NCI-H187 (cell line): ENCODE results near the gene CDK15.

Experiments
- DNase-seq, 2 experiments: peaks; one replicate each; lab custom pipeline; 2025; lab: John Stamatoyannopoulos, UW

Gene CDK15

DNA sequence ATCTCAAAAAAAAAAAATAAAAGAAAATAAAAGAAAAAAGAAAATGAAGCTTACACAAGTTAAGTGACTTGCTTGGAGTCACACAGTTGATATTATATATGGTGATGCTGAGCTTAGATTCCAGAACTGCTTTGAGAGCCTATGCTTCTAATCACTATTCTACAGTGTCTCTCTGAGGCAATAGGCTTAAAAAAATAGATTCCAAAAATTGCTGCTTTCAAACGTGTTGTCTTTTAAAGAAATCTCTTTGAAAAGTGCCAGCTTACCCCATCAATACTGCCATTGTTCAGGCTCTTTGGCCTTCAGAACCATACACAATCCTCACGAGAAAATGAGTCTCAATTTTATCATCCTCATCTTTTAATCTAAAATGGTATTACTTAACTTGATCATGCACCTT lies 102.6 kb downstream of the CDK15 start:
- no peak for DNase-seq

DNA sequence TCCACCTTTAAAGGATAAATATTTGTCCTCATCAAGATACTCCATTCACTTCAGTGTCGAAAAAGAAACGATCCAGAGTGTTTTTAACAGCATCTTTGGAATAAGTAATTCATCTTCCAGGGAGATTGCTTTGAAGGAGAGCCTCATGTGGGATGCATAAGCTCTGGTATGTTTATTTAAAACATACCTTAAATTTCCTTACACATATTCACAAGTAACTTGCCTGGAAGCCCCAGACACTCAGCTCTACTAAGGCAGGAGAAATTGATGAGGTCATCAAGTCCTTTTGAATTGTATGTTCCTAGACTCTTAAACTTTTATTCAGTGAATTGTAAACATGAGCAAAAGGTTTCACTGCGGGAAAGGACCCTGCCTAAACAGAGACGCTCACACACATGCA lies 103.0 kb downstream of the CDK15 start:
- DNase-seq: no peak

DNA sequence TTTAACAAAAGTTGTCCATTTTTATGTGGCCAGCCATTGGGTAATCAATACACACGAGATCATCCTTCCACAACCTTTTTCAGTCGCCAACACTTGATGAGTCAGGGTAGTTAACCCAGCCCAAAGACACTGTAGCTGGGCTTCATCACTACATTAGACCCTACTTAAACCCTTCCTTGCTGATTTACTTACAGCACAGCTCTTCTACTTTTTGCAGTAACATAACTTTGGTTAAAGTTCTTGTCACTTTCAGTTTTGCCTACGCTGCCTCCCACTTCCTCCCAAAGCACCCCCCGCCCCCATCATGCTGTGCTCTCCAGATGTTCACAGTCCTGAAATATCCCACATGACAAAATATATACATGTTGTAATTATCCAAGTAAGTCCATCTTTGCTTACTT lies 103.6 kb downstream of the CDK15 start:
- DNase-seq: no peak

DNA sequence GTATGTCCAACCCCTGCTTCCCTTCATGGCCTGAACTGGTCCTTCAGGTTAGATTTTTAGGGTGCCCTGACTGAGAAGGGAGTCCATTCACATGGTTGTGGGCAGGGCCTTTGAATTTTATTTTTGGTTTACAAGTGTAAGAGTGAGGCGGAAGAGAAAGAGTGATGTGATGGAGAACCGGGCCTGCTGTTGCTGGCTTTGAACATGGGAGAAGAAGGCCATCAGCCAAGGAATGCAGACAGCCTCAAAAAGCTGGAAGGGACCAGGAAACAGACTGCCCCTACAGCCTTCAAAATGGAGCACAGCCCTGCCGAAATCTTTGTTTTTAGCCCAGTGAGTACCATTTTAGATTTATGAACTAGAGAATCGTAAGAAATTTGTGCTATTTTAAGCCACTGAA lies 105.0 kb downstream of the CDK15 start:
- no peak for DNase-seq

DNA sequence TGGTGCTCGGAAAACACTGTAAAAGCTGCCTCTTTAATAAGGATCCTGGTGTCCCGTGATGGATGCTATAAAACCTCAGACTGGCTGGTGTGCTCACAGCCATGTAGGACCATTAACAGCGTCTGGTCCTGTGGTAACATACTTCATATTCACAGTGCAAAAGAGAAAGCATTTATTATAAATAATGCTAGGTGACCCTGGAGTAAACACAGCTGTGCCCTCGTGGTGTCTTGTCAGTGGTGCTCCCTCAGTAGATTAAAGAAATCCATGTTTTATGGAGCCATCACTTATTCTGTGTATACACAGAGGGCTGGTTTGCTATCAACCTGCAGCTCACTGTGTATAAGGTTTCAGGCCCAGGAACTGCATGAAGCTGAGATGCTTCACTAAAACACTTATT lies 106.9 kb downstream of the CDK15 start:
- no peak for DNase-seq

DNA sequence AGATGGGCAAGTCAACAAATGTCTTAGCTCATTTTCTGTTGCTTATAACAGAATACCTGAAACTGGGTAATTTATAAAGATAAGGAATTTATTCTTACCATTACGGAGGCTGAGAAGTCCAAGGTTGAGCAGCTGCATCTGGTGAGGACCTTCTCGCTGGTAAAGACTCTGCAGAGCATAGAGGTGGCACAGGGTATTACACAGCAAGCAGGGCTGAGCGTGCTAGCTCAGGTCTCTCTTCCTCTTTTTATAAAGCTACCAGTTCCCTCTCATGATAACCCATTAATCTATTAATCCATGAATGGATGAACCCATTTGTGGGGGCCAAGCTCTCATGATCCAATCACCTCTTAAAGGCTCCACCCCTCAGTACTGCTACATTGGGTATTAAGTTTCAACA lies 109.1 kb downstream of the CDK15 start:
- DNase-seq: no peak

DNA sequence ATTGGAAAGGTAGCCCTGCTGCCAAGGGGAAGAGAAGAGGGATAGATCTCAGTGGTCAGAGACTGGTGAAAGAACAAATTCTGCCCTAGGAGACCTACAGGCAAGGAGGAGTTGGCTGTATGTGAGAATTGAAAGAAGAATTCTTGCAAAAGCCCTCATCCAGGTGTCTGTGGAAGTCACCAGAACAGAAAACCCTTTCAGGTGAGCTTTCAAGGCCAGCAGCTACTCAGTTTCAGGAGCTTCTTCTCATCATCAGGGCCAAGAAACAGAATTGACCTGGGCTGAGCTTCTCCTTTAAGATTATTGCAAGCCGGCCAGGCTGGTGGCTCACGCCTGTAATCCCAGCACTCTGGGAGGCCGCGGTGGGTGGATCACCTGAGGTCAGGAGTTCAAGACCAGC lies 110.2 kb downstream of the CDK15 start:
- no peak for DNase-seq

DNA sequence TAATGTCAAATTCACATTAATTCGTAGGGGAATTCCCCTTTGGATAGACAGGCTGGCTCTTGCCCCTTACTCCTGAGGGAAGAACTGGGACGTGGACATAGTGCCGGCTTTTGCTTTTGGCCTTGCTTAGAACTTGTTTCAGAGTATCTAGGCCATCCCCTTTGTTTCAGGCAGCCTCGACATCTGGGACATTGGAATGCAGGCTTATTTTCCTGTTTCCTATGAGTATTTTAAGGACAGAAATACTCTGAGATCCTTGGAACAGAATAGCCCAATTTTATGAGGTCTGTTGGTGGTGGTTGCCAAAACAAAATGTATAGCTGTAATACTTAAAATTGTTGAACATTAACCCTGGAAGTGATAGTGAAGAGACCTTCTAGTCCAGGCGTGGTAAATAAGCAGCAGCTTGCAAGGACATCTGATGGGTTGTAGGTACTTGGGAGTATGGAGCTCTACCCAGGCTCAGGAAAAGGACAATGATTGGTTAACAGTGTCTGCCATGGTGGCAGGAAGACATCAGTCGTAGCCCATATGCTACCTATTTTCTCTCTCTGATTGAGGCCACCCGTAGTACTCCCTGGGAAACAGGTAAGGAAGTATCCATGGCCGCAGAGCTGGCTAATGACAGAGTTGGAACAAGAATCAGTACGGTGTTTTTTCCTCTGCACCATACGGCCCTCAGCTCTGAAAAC lies 112.4 kb downstream of the CDK15 start:
- no peak for DNase-seq

DNA sequence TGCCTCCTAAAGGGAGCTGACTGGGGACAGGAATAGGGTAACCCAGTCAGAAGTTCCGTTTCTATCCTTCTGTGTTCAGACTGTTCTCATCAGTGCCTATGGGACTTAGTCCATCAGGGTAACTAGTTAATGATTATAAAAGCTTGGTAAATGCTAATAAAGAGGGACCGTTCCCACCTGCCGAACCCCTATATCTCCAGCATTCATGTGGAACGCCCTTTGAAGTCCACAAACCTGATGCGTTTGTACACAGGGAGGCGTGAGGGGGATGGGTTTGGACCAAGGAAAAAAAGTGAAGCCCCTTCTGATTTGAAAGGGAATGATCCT lies 112.9 kb downstream of the CDK15 start:
- no peak for DNase-seq

DNA sequence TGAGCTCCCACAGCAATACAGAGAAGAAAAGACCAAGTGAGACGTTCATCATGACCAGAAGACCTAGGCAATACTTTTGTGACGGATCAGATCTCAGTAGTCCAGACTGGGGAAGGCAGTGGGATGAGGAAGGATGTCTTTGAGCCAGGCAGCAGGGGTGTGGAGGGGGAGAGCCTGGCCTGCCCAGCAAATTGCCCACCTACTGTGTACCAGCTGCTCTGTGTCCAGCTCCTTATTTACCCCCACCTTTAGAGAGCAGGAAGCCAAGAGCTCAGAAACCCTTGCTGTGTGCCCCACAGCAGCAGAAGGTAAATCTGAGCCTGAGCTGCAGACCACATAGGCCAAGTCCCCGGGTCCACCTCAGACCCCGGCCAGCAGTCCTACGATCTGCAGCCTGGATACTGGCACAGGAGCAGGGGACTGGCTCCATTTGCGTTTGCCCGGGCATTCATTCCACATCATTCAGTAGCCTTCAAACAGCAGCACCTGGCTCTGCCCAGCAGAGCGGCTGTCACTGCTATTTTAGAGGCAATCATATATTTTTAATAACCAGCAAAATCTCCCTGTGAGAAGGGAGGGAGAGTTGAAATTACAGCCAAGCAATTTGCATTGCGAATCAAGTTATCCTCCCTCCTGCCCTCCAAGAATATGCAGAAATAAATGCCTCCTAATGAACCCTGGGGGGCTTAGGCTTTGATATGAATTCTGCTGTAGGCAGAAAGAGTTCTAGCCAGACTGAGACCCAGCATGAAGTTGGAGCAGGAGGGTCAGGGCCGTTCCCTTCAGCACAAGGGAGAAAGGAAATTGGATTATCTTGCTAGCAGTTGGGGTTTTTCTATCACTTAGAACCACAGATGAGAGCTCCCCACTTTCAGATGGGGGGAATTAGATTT lies 117.3 kb downstream of the CDK15 start:
- DNase-seq: no peak

DNA sequence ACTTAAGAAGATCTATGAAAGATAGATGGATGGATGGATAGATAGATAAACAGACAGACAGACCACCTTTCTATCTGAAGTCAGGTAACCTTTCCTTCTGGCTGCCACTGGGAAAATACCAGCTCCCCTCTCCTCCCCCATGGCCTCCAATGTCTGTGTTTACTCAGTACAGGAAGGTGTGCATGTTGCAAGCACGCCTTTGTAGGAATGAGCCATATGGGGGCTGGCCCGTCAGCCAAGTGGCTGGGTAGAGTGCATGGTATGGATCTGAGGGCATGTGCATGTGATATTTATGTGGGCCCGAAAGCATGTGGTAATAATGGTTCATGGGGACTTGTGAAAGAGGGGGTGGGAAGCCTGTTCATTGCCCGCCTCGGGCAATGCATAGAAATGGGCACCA lies 118.1 kb downstream of the CDK15 start:
- DNase-seq: no peak

DNA sequence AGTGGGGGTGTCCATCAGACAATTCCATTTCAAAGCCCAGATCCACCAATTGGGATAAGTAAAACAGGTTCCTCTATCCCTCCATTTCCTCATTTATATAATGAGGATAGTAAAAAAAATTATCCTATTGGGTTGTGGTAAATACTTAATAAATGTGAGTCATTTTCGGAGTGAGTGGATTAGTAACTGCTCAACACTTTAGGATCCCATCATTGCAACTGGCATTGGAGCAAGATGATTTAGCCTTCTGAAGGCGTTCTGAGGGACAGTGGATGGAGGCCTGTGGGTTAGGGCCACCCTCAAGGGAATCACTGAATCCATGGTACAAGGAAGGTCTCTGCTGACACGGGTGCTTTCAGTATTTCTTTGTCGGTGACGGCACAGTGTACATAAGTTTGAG lies 118.7 kb downstream of the CDK15 start:
- DNase-seq: no peak

DNA sequence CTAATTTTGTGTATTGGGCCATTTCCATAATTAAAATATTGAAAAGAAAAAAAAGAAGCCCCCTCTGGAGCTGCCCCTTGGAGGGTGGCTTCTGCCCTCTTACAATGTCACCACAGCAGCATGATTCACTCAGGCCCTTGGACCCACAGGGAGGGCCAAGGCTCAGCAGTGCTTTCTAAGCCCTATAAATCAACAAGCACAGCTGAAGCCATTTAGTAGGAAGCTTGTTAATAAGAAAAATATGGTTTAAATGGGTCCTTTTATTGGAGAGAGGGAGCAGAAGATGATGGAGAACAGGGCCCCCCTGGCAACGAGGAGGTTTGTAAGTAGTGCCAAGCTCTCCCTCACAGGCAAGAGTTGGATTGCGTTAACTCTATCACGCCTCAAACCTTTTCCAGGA lies 119.7 kb downstream of the CDK15 start:
- DNase-seq: no peak

DNA sequence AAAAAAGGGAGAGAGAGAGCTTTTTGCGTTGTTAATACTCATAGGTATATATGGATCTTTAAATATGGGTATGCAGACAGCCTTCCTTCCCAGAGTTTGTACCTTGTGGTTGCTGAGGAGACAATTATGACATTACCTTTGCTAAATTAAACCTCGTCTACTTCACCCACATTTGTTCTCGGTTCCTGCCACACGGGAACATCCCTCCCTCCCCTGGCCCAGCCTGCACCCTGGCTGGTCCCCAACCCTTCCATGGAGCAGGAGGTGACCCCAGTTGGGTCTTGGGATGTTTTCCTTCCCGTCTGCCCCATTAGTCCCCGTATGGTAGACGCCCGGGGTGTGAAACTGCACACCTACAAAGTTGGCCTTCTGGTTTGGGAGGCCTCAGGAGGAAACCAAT lies 122.0 kb downstream of the CDK15 start:
- no peak for DNase-seq

DNA sequence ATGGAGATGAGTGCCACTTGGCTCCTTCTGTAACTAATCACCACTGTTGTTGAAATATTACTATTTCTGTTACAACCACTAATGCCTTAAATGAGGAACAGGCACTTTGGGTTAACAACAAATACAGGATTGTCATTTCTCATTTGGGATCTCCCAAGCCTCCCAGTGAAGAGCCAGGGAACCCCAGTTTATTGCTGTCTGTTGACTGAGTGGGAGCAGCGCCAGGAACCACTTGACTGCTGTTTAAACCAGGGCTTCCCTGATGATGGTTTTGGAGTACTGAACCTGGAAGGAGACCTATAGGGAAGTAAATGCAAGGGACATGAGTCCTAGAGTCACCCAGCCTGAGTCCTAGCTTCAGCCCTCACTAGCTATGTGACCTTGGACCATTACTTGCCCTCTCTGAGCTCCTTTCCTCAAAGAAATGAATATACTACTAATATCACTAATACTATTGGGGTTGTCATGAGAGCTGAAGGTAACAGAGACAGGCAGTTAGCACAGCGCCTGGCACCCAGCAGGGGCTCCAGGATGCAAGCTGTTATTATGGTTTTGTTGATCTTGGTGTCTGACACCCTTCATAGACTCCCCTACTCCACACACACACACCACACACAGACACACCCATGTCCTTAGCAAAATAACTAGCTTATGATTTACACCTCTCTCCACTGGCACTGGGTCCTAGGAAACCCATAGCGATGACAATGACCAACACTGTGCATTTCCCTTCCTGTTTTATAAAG lies 123.1 kb downstream of the CDK15 start:
- DNase-seq: peak in 1 of 2 experiments; percentile 19

DNA sequence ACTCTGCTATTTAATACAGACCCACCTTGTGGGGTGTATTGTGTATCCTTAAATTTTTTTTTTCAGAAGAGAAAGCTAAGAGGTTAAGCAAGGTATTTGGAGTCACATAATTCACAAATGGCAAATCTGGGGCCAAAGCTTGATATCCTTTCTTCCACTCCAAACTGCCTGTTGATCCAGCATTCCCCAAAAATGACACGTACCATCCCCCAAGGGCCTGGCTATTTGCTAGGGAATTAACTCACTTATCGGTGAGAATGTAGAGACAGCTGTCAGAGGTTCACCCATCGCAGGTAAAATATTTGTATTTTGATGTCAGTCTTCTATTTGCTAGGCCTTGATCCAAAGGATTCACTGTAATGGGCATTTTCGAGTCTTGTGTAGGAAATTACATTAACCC lies 123.7 kb downstream of the CDK15 start:
- no peak for DNase-seq

DNA sequence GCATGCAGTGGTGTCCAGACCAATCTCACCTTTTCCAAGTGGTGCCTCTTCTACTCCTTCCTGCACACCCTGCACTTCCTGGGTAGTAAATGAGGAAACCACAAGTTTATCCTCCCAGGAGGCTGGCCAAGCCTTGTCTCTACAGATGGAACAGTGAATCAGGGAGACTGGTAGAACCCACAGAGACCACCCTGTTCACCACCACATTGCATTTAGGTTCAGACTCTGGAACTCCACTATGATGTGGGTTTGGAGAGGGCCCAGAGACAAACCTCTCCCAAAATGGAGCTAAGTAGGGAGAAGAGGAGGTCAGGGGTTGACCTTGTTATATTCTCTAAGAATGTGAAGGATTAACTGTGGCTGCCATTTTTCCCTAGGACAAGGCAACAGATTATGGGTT lies 124.5 kb downstream of the CDK15 start:
- no peak for DNase-seq

DNA sequence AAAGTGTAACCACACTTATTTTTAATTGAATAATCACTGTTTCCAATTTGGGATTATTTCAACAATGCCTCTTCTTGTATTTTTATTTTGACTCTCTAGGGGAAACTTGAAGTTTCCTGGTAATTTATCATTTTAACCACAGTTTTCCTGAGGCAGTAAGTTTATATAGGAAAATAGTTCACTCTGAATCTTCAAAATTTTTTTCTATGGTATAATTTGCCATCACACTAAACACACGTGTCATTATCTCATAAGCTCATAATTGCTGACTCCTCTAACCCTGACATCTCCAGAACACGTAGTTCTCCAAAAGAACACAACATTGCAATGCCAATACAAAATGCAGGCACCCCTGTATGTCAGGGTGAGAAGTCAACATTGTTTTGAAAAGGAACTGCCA lies 125.1 kb downstream of the CDK15 start:
- no peak for DNase-seq

DNA sequence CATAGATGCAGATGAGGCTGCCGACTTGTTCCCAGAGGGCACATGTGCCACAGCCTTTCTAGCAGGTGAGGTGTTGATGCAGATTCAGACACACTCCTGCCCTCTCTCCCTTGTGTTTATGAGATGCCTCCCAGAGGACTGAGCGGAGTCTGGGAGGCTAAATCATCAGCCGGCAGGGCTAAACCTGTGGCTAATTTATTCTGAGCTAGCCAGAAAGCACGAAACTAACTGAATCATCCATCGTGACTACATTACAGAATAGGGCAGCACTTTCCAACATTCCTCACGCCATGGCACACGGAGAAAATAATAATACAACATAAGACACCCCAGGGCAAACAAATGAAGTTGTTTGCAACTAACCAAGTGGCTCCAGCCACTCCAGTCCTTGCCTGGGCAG lies 125.6 kb downstream of the CDK15 start:
- no peak for DNase-seq

DNA sequence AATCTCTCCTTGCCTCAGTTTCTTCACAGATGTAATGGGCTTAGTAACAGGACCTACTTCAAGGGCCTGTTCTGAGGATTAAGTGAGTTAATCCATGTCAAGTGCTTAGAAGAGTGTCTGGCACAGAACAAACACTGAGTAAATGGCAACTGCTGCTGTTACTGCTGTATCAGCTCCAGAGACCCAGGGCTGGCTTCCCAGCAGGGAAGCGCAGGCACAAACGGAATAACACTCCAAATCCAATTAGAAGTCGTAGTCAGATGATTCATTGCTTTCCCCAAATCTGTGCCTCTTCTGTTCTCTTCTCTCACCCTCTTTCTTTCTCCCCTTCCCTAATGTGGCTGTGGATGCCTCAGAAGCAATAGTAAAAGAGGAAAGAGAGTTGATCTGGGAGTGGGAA lies 126.2 kb downstream of the CDK15 start:
- DNase-seq: no peak

DNA sequence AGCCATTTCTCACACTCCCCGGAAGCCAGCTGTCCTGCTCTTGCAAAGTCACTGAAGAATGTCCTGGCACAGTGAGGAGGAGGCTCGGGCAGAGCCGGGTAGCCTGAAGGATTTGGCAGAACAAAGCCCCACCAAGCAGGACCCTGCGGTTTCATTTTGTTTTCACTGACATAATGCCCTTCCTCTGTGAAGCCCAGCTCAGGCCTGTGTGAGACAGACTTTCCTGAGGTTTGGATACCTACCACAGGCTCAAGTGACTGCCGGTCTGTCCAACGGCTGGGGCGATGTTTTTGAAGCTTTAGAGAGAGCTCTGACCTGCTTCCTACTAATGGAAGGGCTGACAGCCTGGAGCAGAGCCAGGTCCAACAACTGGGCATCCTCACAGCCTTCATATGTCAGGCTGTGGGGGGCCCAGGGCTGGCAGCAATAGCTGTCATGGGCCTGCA lies 127.5 kb downstream of the CDK15 start:
- DNase-seq: no peak

DNA sequence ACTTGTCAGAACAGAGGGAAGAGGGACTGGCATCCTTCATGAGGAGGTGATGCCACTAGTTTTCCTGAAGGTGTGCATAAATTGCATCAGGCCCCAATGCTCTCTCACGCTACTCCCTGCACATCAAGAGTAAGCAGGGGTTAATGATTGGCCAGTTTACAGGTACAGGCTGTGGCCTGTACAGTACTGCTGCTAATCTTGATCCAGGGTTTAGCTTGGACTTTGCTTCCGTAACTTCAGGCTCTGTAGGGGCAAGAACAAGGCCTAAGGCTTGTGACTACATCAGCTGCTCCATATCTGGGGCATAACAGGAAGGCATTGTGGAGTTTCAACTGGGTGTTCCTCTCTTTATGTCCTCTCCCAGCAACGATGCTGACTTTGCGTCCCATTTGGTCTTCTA lies 130.5 kb downstream of the CDK15 start:
- DNase-seq: no peak

DNA sequence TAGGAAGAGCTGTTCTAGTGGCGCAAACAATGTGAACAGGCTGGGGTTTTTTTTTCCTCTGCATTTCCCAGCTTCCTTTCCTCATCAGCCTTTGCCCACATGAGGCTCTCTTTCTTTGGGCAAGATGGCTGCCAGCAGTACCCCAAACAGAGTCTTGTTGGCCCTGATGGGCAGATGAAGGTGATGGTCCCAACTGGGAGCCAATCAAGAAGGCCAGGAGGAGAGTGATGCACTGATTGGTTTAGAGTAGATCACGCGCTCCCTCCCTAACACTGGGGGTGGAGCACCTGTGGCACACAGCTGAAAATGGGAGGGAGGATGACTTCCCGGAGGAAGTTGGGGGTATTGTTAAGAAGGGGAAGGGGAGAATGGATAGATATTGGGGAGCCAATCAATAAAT lies 131.0 kb downstream of the CDK15 start:
- no peak for DNase-seq
